ENCODE results near the gene CHRM3. TPM values are rescaled to one million over a fixed set of nuclear protein-coding genes. Genes with fewer than 3 reads are reported as not detected.

Gene CHRM3
- total and polyA plus RNA-seq, 2 donors (not counting 1 experiment from before 2014, with no cell fraction given) = not detected

DNA sequence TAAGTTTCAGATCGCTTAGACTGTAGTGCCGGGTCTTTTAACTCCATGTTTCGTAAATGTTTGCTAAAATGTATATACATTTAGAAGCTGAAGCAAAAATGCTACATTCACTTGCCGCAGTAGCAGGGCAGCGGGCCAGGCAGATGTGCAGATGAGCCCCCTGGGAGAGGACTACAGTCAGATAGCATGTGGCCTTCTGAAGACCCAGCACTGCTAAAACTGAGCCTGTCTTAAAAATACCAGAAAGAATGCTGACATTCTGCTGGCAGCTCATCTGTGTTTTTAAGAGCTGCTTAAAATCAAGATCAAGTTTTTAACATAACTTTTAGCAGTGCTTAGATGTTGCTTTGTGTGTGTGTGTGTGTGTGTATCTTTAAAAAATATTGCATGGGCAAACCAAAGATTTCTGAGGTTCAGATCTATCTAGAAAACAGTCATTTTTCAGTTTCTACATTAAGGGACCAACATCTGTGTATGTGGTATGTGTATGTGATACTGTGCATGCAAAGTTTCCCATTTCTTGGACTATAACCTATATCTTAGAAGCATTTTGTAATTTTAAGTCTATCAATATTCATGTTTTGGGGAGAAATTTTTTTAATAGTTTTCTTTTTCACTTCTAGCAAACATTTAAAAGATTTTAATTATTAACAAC is 31.7 kb downstream of the CHRM3 start:
- ATAC-seq (ENCODE audit: low read depth) (no peak), DNase-seq (no peak)
- Histone ChIP-seq H3K36me3 (replicated peaks in 1 of 2; ENCODE audit: control extremely low read depth in 1 of 2, control insufficient read depth in 1 of 2, extremely low read depth in 1 of 2, insufficient read depth in 2 of 2, low read length in 1 of 2) (no peaks in the 10 kb centered on the region), H3K4me1 (ENCODE audit: control insufficient read depth in 2 of 2, insufficient read depth in 2 of 2, low read length in 2 of 2) (no peaks in the 10 kb centered on the region), H2AFZ (ENCODE audit: insufficient read depth, low read depth, low read length, poor library complexity, severe bottlenecking) (no peak overlapping the region), H3K4me2 (replicated peaks; ENCODE audit: low read depth, low read length, poor library complexity, severe bottlenecking) (no peak overlapping the region), H3K9ac (ENCODE audit: low read length) (no peak overlapping the region), H3K9me3 (ENCODE audit: control extremely low read depth in 1 of 3, control insufficient read depth in 2 of 3, insufficient read depth in 1 of 3, low read length in 2 of 3) (no peaks in the 10 kb centered on the region), H3K79me2 (ENCODE audit: control insufficient read depth, insufficient read depth, low read length) (no peaks in the 10 kb centered on the region), H4K20me1 (ENCODE audit: control insufficient read depth, insufficient read depth, low read length, poor library complexity, severe bottlenecking) (no peaks in the 10 kb centered on the region), H3K27me3 (replicated peaks in 1 of 4; ENCODE audit: control extremely low read depth in 1 of 4, control insufficient read depth in 3 of 4, insufficient read depth in 4 of 4, low read length in 3 of 4) (no peaks in the 10 kb centered on the region), H3K4me3 (ENCODE audit: control extremely low read depth in 1 of 5, extremely low read depth in 1 of 5, insufficient read depth in 1 of 5, low read depth in 2 of 5, low read length in 4 of 5) (no peak overlapping the region), H3K27ac (ENCODE audit: low read length in 2 of 2) (no peak overlapping the region)
- Mint-ChIP-seq H3K9me3 (ENCODE audit: insufficient read depth) (no peaks in the 10 kb centered on the region), H3K27me3 (no peaks in the 10 kb centered on the region), H3K27ac (no peak overlapping the region), H3K4me1 (no peaks in the 10 kb centered on the region), H3K4me3 (no peak overlapping the region)
- intact Hi-C loops (cut with micrococcal nuclease) = no loop called here
- POLR2A ChIA-PET = no interaction called here
- CTCF ChIA-PET = no interaction called here
- no peak for TF ChIP-seq EZH2 (IDR thresholded peaks at IDR 0.05; ENCODE audit: borderline replicate concordance, insufficient read depth, low read depth, low read length, poor library complexity, severe bottlenecking)
- TF ChIP-seq, protein P1, sequence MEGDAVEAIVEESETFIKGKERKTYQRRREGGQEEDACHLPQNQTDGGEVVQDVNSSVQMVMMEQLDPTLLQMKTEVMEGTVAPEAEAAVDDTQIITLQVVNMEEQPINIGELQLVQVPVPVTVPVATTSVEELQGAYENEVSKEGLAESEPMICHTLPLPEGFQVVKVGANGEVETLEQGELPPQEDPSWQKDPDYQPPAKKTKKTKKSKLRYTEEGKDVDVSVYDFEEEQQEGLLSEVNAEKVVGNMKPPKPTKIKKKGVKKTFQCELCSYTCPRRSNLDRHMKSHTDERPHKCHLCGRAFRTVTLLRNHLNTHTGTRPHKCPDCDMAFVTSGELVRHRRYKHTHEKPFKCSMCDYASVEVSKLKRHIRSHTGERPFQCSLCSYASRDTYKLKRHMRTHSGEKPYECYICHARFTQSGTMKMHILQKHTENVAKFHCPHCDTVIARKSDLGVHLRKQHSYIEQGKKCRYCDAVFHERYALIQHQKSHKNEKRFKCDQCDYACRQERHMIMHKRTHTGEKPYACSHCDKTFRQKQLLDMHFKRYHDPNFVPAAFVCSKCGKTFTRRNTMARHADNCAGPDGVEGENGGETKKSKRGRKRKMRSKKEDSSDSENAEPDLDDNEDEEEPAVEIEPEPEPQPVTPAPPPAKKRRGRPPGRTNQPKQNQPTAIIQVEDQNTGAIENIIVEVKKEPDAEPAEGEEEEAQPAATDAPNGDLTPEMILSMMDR (IDR thresholded peaks at IDR 0.05) = no peak
- 77% methylated on average over 5 of the region's 5 CpGs for WGBS (ENCODE audit: insufficient coverage)

DNA sequence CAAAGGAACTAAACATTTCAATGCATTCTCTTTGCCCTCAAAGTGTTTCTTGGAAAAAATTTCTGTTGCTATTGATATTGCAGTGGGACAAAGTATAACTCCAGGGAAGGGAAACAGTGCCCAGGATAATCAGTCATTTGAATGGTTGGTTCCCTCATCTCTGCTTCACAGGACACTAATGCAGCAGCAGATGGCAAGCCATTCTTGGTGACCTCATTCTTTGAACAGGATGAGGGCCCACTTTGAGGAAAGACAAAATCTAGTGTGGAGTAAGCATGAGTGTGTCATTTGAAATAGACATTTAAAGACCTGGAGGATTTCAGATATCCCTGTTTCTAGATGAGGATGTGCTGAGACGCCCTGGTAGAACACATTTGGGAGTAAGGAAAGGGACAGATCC is 32.3 kb downstream of the CHRM3 start:
- no peak overlapping the region for H3K27ac Mint-ChIP-seq
- Histone ChIP-seq H3K27ac (ENCODE audit: low read length in 2 of 2) (no peak overlapping the region), H2AFZ (ENCODE audit: insufficient read depth, low read depth, low read length, poor library complexity, severe bottlenecking) (no peak overlapping the region), H3K9me3 (ENCODE audit: control extremely low read depth in 1 of 3, control insufficient read depth in 2 of 3, insufficient read depth in 1 of 3, low read length in 2 of 3) (no peaks in the 10 kb centered on the region), H3K4me1 (ENCODE audit: control insufficient read depth in 2 of 2, insufficient read depth in 2 of 2, low read length in 2 of 2) (no peaks in the 10 kb centered on the region), H4K20me1 (ENCODE audit: control insufficient read depth, insufficient read depth, low read length, poor library complexity, severe bottlenecking) (no peaks in the 10 kb centered on the region), H3K9ac (ENCODE audit: low read length) (no peak overlapping the region), H3K27me3 (replicated peaks in 1 of 4; ENCODE audit: control extremely low read depth in 1 of 4, control insufficient read depth in 3 of 4, insufficient read depth in 4 of 4, low read length in 3 of 4) (no peaks in the 10 kb centered on the region), H3K36me3 (replicated peaks in 1 of 2; ENCODE audit: control extremely low read depth in 1 of 2, control insufficient read depth in 1 of 2, extremely low read depth in 1 of 2, insufficient read depth in 2 of 2, low read length in 1 of 2) (no peaks in the 10 kb centered on the region), H3K79me2 (ENCODE audit: control insufficient read depth, insufficient read depth, low read length) (no peaks in the 10 kb centered on the region), H3K4me3 (ENCODE audit: control extremely low read depth in 1 of 5, extremely low read depth in 1 of 5, insufficient read depth in 1 of 5, low read depth in 2 of 5, low read length in 4 of 5) (no peak overlapping the region), H3K4me2 (replicated peaks; ENCODE audit: low read depth, low read length, poor library complexity, severe bottlenecking) (no peak overlapping the region)
- no peaks in the 10 kb centered on the region for H3K4me1 Mint-ChIP-seq
- H3K9me3 Mint-ChIP-seq (ENCODE audit: insufficient read depth) = no peaks in the 10 kb centered on the region
- TF ChIP-seq, protein P1 (IDR thresholded peaks at IDR 0.05) = no peak
- no peak for TF ChIP-seq EZH2 (IDR thresholded peaks at IDR 0.05; ENCODE audit: borderline replicate concordance, insufficient read depth, low read depth, low read length, poor library complexity, severe bottlenecking)
- no peak overlapping the region for H3K4me3 Mint-ChIP-seq
- intact Hi-C loops (cut with micrococcal nuclease) = no loop called here
- no peak for DNase-seq
- CTCF ChIA-PET = no interaction called here
- ATAC-seq (ENCODE audit: low read depth) = no peak
- no peaks in the 10 kb centered on the region for H3K27me3 Mint-ChIP-seq
- POLR2A ChIA-PET = no interaction called here
- WGBS (ENCODE audit: insufficient coverage) = 100% methylated on average over 1 of the region's 1 CpG
